Nephron (organoid): Measurements from ENCODE around the gene ARL13A.

Experiments
- H3K27ac Mint-ChIP-seq, 3 experiments: 2 replicates each; pipeline ENCODE4 v1.8.0; 2020; ENCODE audit warnings: mixed read lengths in 3 of 3, mild to moderate bottlenecking in 2 of 3, moderate library complexity in 1 of 3
- H3K27me3 Mint-ChIP-seq: 2 replicates; pipeline ENCODE4 v1.8.0; 2021; ENCODE audit warnings: low read depth, mild to moderate bottlenecking, moderate library complexity, mixed read lengths
- H3K36me3 Mint-ChIP-seq: 2 replicates; pipeline ENCODE4 v1.8.0; 2020; ENCODE audit warnings: low read depth, mixed read lengths
- H3K4me1 Mint-ChIP-seq: 2 replicates; pipeline ENCODE4 v1.8.0; 2020; ENCODE audit warnings: mixed read lengths
- H3K4me3 Mint-ChIP-seq, 3 experiments: 2 replicates each; pipeline ENCODE4 v1.8.0; 2020; ENCODE audit warnings: mild to moderate bottlenecking in 3 of 3, mixed read lengths in 3 of 3, moderate library complexity in 2 of 3
- H3K9me3 Mint-ChIP-seq: 2 replicates; pipeline ENCODE4 v1.8.0; 2020; ENCODE audit warnings: mixed read lengths
- CTCF ChIP-seq, 3 experiments: fragments of 200-600 bp; sonication (generic); IDR thresholded peaks; one replicate each; pipeline ENCODE4 v1.5.0; 2021; ENCODE audit warnings: antibody characterized with exemption in 3 of 3; ENCODE audit not compliant: unreplicated experiment in 3 of 3

Gene ARL13A

GRCh38 chrX:100969408-100969807, at the start of gene ARL13A:
Gene ARL13A, plus strand, starts transcription at chrX:100969708. Its CDS starts 3,982 bp downstream, at chrX:100973690.
- Mint-ChIP-seq H3K27me3 (no peaks in the 10 kb centered on the region), H3K4me1 (no peaks in the 10 kb centered on the region), H3K4me3 (no peak within 1 kb of the TSS), H3K36me3 (peaks cover 5% of the 10 kb centered on the region), H3K27ac (no peak within 1 kb of the TSS), H3K9me3 (peaks cover 24% of the 10 kb centered on the region)
- no peak for TF ChIP-seq CTCF (IDR thresholded peaks at IDR 0.05; ENCODE audit: unreplicated experiment in 3 of 3)

- Mint-ChIP-seq H3K9me3 (peaks cover under 1% of the 10 kb centered on the region), H3K4me1 (no peaks in the 10 kb centered on the region), H3K27ac (no peak overlapping the region), H3K27me3 (peaks cover 13% of the 10 kb centered on the region), H3K36me3 (no peaks in the 10 kb centered on the region), H3K4me3 (no peak overlapping the region)
- TF ChIP-seq CTCF (IDR thresholded peaks at IDR 0.05; ENCODE audit: unreplicated experiment in 3 of 3): no peak
Observed at GRCh38 chrX:100924375-100924774, 45.1 kb upstream of the ARL13A start.

GRCh38 chrX:100926453-100926852, 43.1 kb upstream of the ARL13A start:
- H3K4me3 Mint-ChIP-seq: no peak overlapping the region
- H3K27me3 Mint-ChIP-seq: peaks cover 18% of the 10 kb centered on the region
- no peaks in the 10 kb centered on the region for H3K36me3 Mint-ChIP-seq
- H3K4me1 Mint-ChIP-seq: no peaks in the 10 kb centered on the region
- H3K27ac Mint-ChIP-seq: no peak overlapping the region
- TF ChIP-seq CTCF (IDR thresholded peaks at IDR 0.05; ENCODE audit: unreplicated experiment in 3 of 3): no peak
- H3K9me3 Mint-ChIP-seq: peaks cover 11% of the 10 kb centered on the region

GRCh38 chrX:100928660-100929613, 40.6 kb upstream of the ARL13A start, which contains the start of gene XKRX:
Gene XKRX, minus strand, starts transcription at chrX:100928917. Its CDS starts 613 bp downstream, at chrX:100928304.
- Mint-ChIP-seq H3K36me3 (no peaks in the 10 kb centered on the region), H3K4me1 (no peaks in the 10 kb centered on the region), H3K9me3 (peaks cover 17% of the 10 kb centered on the region), H3K27ac (no peak within 1 kb of the TSS), H3K27me3 (peaks cover 18% of the 10 kb centered on the region), H3K4me3 (peak within 1 kb of the TSS; percentile 86 to 87 (median 87))
- no peak for TF ChIP-seq CTCF (IDR thresholded peaks at IDR 0.05; ENCODE audit: unreplicated experiment in 3 of 3)

- H3K27me3 Mint-ChIP-seq: peaks cover 15% of the 10 kb centered on the region
- H3K27ac Mint-ChIP-seq: no peak overlapping the region
- no peaks in the 10 kb centered on the region for H3K4me1 Mint-ChIP-seq
Observed at GRCh38 chrX:100931218-100931924, 38.1 kb upstream of the ARL13A start.

More at GRCh38 chrX:100931218-100931924, 38.1 kb upstream of the ARL13A start:
- H3K36me3 Mint-ChIP-seq: no peaks in the 10 kb centered on the region
- TF ChIP-seq CTCF (IDR thresholded peaks at IDR 0.05; ENCODE audit: unreplicated experiment in 3 of 3): no peak
- peaks cover 19% of the 10 kb centered on the region for H3K9me3 Mint-ChIP-seq
- H3K4me3 Mint-ChIP-seq: peak overlapping the region in 1 of 3 experiments; percentile 21
